GM12878 (cell line): ENCODE measurements around the gene KIFAP3. TPM values are rescaled to one million over a fixed set of nuclear protein-coding genes. Genes with fewer than 3 reads are reported as not detected.

Source experiments
- ATAC-seq: fragments of 200-7000 bp; cut with Tn5 transposase; 3 replicates; pipeline ENCODE4 v1.9.1; 2020; ENCODE audit warnings: mild to moderate bottlenecking, moderate library complexity
- BruUV-seq: library from RNA; stranded (reverse); fragments of 400-500 nt; replicated peaks from 2 replicates; lab custom pipeline; 2021; lab: Mats Ljungman, UMichigan
- CTCF ChIA-PET: fragments of 300-600 bp; sonication (Branson Sonifier 250); formaldehyde crosslinking; extraction: SDS; loops from one replicate; lab custom pipeline; 2021; ENCODE audit warnings: inconsistent platforms; lab: Yijun Ruan, JAX
- POLR2A ChIA-PET: fragments of 350-600 bp; formaldehyde crosslinking; extraction: SDS; loops from one replicate; lab custom pipeline; 2021; ENCODE audit warnings: inconsistent platforms; lab: Charles Lee
- RAD21 ChIA-PET: fragments of 300-600 bp; sonication (Branson Sonifier 250); formaldehyde crosslinking; loops from one replicate; lab custom pipeline; 2023; ENCODE audit warnings: antibody characterized with exemption; ENCODE audit not compliant: unreplicated experiment; lab: Charles Lee
- SMC1A ChIA-PET: fragments of 300-600 bp; sonication (Branson Sonifier 250); formaldehyde crosslinking; loops from one replicate; lab custom pipeline; 2023; ENCODE audit not compliant: unreplicated experiment, uncharacterized antibody; lab: Charles Lee
- DNase-seq: peaks from one replicate; pipeline ENCODE4 v3.0.0-alpha.2; 2011; ENCODE audit warnings: low read depth, low spot score
- FAIRE-seq: peaks from 3 replicates; lab custom pipeline; 2011; peaks lifted over from hg19 to GRCh38; lab: Jason Lieb, UNC
- H2AFZ ChIP-seq: 2 replicates; pipeline ENCODE4 v1.6.0; 2011; ENCODE audit warnings: low read depth, low read length, control low read depth; ENCODE audit not compliant: control insufficient read depth
- H3K27ac ChIP-seq: 2 replicates; pipeline ENCODE4 v1.5.1; 2011; ENCODE audit warnings: control low read depth; ENCODE audit not compliant: control insufficient read depth, insufficient read depth
- H3K27me3 ChIP-seq, 2 experiments: replicated peaks in 1 of 2; 2 replicates each; pipeline versions ENCODE4 v1.6.0 to v1.6.1; 2011; ENCODE audit warnings: low read length in 1 of 2; ENCODE audit not compliant: control insufficient read depth in 2 of 2, insufficient read depth in 2 of 2
- H3K36me3 ChIP-seq, 2 experiments: 2 replicates each; pipeline ENCODE4 v1.5.1; 2011; ENCODE audit warnings: low read length in 1 of 2; ENCODE audit not compliant: control insufficient read depth in 2 of 2, insufficient read depth in 2 of 2
- H3K4me1 ChIP-seq: 2 replicates; pipeline ENCODE4 v1.6.1; 2011; ENCODE audit warnings: mild to moderate bottlenecking, low read length, moderate library complexity, mixed read lengths; ENCODE audit not compliant: control insufficient read depth, insufficient read depth
- H3K4me2 ChIP-seq: 2 replicates; pipeline ENCODE4 v1.6.0; 2011; ENCODE audit warnings: control low read depth; ENCODE audit not compliant: control insufficient read depth, insufficient read depth
- H3K4me3 ChIP-seq: fragments of 200-600 bp; sonication (generic); 2 replicates; pipeline ENCODE4 v1.5.1; 2016
- H3K79me2 ChIP-seq: 2 replicates; pipeline ENCODE4 v1.6.0; 2011; ENCODE audit warnings: low read length; ENCODE audit not compliant: control insufficient read depth, insufficient read depth
- H3K9ac ChIP-seq: 2 replicates; pipeline ENCODE4 v1.8.0; 2011; ENCODE audit warnings: low read length, control low read depth, mixed read lengths; ENCODE audit not compliant: control insufficient read depth, insufficient read depth
- H3K9me3 ChIP-seq: replicated peaks from 3 replicates; pipeline ENCODE4 v1.5.1; 2011; ENCODE audit warnings: mild to moderate bottlenecking, low read length; ENCODE audit not compliant: control insufficient read depth, insufficient read depth
- H4K20me1 ChIP-seq: 2 replicates; pipeline ENCODE4 v1.6.0; 2011; ENCODE audit not compliant: control insufficient read depth, insufficient read depth
- CEBPZ ChIP-seq: fragments of 150-350 bp; IDR thresholded peaks from 2 replicates; pipeline ENCODE4 v1.6.1; 2016; ENCODE audit warnings: low read depth, low read length
- HSF1 ChIP-seq: fragments of 150-350 bp; IDR thresholded peaks from 2 replicates; pipeline ENCODE4 v1.6.1; 2014; ENCODE audit warnings: mild to moderate bottlenecking, low read depth, low read length
- NFXL1 ChIP-seq: fragments of 450-650 bp; IDR thresholded peaks from 2 replicates; pipeline ENCODE4 v1.6.1; 2017; ENCODE audit warnings: antibody characterized with exemption, mild to moderate bottlenecking, borderline replicate concordance
- PBX3 ChIP-seq: IDR thresholded peaks from 2 replicates; pipeline ENCODE4 v1.6.1; 2011; ENCODE audit warnings: mild to moderate bottlenecking, low read depth, low read length, moderate library complexity; ENCODE audit not compliant: insufficient replicate concordance
- PML ChIP-seq: IDR thresholded peaks from 2 replicates; pipeline ENCODE4 v1.6.1; 2012; ENCODE audit warnings: low read length, inconsistent platforms
- SMARCA5 ChIP-seq: fragments of 450-650 bp; IDR thresholded peaks from 2 replicates; pipeline ENCODE4 v1.6.1; 2017; ENCODE audit warnings: mild to moderate bottlenecking
- WGBS: methylation state at CpG from one replicate; pipeline ENCODE4 v1.1.6; 2016; ENCODE audit warnings: low lambda C conversion rate; ENCODE audit not compliant: insufficient replicate concordance, insufficient coverage; ENCODE audit errors: missing lambda C conversion rate; 5-methylcytosine and 5-hydroxymethylcytosine counted together
- in situ Hi-C: fragments of 300-500 bp; cut with MboI; formaldehyde crosslinking; loops from 9 replicates; pipeline ENCODE4 v1.14.3; 2018; ENCODE audit warnings: mixed read lengths
- intact Hi-C: fragments of 100-400 bp; cut with micrococcal nuclease; formaldehyde crosslinking; loops from one replicate; pipeline ENCODE4 v1.14.2; 2022; ENCODE audit not compliant: unreplicated experiment
- polyA plus RNA-seq, 11 experiments: library from polyadenylated mRNA; depleted of rRNA in 4 of 11; unstranded in 6 of 11; stranded (reverse) in 5 of 11; fragments of >200 nt; fragmentation: Nextera tagmentation in 4 of 11; fragmentation: Illumina TruSeq in 1 of 11; extraction: Ambion mirVana in 4 of 11; extraction: Trizol in 1 of 11; gene quantifications; 1 replicate in 1 of 11; 2 replicates in 10 of 11; pipeline versions ENCODE4 v1.2.1 to v1.2.3, GENCODE V29; 2011 to 2016; ENCODE audit warnings: inconsistent platforms in 2 of 11, missing spikeins in 2 of 11, low read depth in 1 of 11
- total RNA-seq, 4 experiments: library from RNA; depleted of rRNA in 3 of 4; stranded (reverse); fragments of >200 nt in 3 of 4; fragmentation: Illumina TruSeq in 1 of 4; extraction: Trizol in 1 of 4; gene quantifications; 2 replicates each; pipeline versions ENCODE4 v1.2.1 to v1.2.3, GENCODE V29; 2013 to 2021

KIFAP3 gene
- total and polyA plus RNA-seq, 10 of the 15 experiments (the other 5 are each of a cell fraction or from before 2014, with no cell fraction given): 13.7 to 100 (median 18.9) TPM

GRCh38 chr1:169873582-169874199, 200.8 kb downstream of the KIFAP3 start:
- H3K4me1 ChIP-seq: no peaks in the 10 kb centered on the region; the same call in 1 of the 2 replicates
- intact Hi-C loops: no loop called here
- no peak for DNase-seq
- RAD21 ChIA-PET: no interaction called here
- H3K9ac ChIP-seq: no peak overlapping the region
- H2AFZ ChIP-seq: no peak overlapping the region
- H3K79me2 ChIP-seq: no peaks in the 10 kb centered on the region
- WGBS: 7% methylated on average over 3 of the region's 3 CpGs
- in situ Hi-C loops: no loop called here
- SMC1A ChIA-PET: interaction anchor here (1.2 kb wide), 1 partner anchor 26 kb away, joined by 4 read pairs; no protein-coding TSS in a partner anchor
- BruUV-seq: no TSS peak
- H3K27me3 ChIP-seq: no peaks in the 10 kb centered on the region
- no peak for ATAC-seq
- H3K9me3 ChIP-seq: peaks cover 3% of the 10 kb centered on the region; the same call in 2 of the 3 replicates
- H3K36me3 ChIP-seq: peaks cover 17 to 56% of the 10 kb centered on the region in 2 experiments
- H4K20me1 ChIP-seq: no peaks in the 10 kb centered on the region
- POLR2A ChIA-PET: interaction anchor here (1.2 kb wide), 1 partner anchor 35 kb away, joined by 3 read pairs; no protein-coding TSS in a partner anchor
- H3K4me3 ChIP-seq: no peak overlapping the region
- CTCF ChIA-PET: no interaction called here
- H3K4me2 ChIP-seq: no peak overlapping the region
- no peak overlapping the region for H3K27ac ChIP-seq
- FAIRE-seq: no peak
- no peak for TF ChIP-seq PBX3
- no peak for TF ChIP-seq SMARCA5
- TF ChIP-seq PML: no peak

- H4K20me1 ChIP-seq: no peaks in the 10 kb centered on the region
- no peak overlapping the region for H3K4me3 ChIP-seq
- H2AFZ ChIP-seq: no peak overlapping the region
- peaks cover 3% of the 10 kb centered on the region; the same call in 2 of the 3 replicates for H3K9me3 ChIP-seq
- POLR2A ChIA-PET: interaction anchor here (1.3 kb wide), 1 partner anchor 19 kb away, joined by 3 read pairs; no protein-coding TSS in a partner anchor
- in situ Hi-C loops: no loop called here
- SMC1A ChIA-PET: interaction anchor here (1.2 kb wide), 1 partner anchor 25 kb away, joined by 4 read pairs; no protein-coding TSS in a partner anchor
- H3K27me3 ChIP-seq: no peaks in the 10 kb centered on the region
- DNase-seq (no peak), ATAC-seq (no peak), FAIRE-seq (no peak)
- BruUV-seq: no TSS peak
- intact Hi-C loops: no loop called here
- H3K4me2 ChIP-seq: no peak overlapping the region
- no peaks in the 10 kb centered on the region for H3K4me1 ChIP-seq
- H3K79me2 ChIP-seq: no peaks in the 10 kb centered on the region
- CTCF ChIA-PET: no interaction called here
- no peak overlapping the region for H3K9ac ChIP-seq
- peaks cover 17 to 50% of the 10 kb centered on the region in 2 experiments for H3K36me3 ChIP-seq
- H3K27ac ChIP-seq: no peak overlapping the region
- RAD21 ChIA-PET: no interaction called here
- TF ChIP-seq HSF1: no peak
- no peak for TF ChIP-seq NFXL1
- no peak for TF ChIP-seq CEBPZ
Measured at GRCh38 chr1:169872906-169873305, 201.6 kb downstream of the KIFAP3 start.
